Peyer's patch (tissue), 4 donors: Measurements from ENCODE around the gene DBP.

Experiments
- CTCF ChIP-seq, 6 experiments: fragments of 450-650 bp in 4 of 6; fragments of 200-600 bp in 2 of 6; sonication (generic) in 1 of 6; IDR thresholded peaks; one replicate each; pipeline ENCODE4 v1.5.1; 2017 to 2019; ENCODE audit warnings: antibody characterized with exemption in 6 of 6, mild to moderate bottlenecking in 3 of 6, moderate library complexity in 1 of 6
- POLR2A ChIP-seq, 2 donors: fragments of 450-650 bp; IDR thresholded peaks; one replicate each; pipeline ENCODE4 v1.5.1; 2017; ENCODE audit warnings: antibody characterized with exemption in 2 of 2, mild to moderate bottlenecking in 2 of 2, moderate library complexity in 2 of 2

- no peak for TF ChIP-seq POLR2A (IDR thresholded peaks at IDR 0.05)
- no peak for TF ChIP-seq CTCF (IDR thresholded peaks at IDR 0.05)
Observed at GRCh38 chr19:48672994-48673393, 35.8 kb upstream of the DBP start, which contains the start of gene NTN5.
